ENCODE measurements around the gene HERPUD1. TPM values are rescaled to one million over a fixed set of nuclear protein-coding genes. Genes with fewer than 3 reads are reported as not detected.
A peak's percentile ranks its signal among the peaks of the same experiment; 100 is the strongest.

The HERPUD1 gene
- total and polyA plus RNA-seq, 12 donors = 26.4 to 570 (median 209) TPM

DNA sequence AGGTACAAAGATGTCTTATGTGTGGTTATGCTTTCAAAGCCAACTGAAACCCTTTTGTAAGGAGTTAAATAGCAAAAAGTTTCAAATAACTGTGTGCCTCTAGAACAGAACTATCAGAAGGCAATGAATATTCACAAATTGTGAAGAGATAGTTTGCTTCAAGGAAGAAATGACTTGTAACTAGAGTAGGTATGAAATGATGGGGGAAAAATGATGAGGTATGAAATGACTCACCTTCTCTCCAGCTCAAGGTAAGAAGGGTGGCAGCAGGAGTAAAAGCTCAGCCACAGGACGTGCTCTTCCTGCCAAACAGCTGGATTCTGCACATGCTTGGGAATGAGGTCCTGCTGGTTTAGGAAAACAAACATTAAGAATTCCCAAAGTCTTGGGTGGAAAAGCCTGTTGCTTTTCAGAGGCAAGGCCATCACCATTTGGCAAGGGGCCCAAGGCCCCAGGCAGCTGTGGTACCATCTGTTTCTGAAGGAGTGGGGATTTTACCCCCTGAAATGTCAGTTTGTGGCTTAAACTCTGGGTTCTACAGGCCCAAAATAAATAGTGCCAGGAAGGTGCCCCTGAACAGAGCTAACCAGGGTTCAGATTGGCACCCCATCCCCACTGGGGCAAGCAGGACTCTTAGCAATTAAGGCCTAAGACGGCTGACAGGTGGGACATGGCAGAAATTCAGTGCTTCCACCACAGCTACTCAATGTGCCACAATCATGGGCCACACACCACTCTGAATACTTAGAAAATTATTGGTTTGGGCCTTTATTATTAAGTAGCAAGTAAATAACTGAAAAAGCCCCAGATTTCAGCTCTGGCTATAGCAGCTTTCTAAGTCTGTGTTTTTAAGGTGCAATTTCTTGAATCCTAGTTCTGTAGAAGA is 13.3 kb downstream of the HERPUD1 start:
- Histone ChIP-seq H3K4me1 (replicated peaks in 1 of 2) (peaks cover 5 to 11% of the 10 kb centered on the region in 2 donors), H3K36me3 (replicated peaks in 1 of 2) (peaks cover 0 to 68% of the 10 kb centered on the region in 2 donors), H3K9me3 (replicated peaks in 1 of 3) (no peaks in the 10 kb centered on the region), H3K4me3 (no peak overlapping the region), H3K27ac (peak overlapping the region in 2 of 5 donors; percentile 20 to 42), H3K27me3 (no peaks in the 10 kb centered on the region)
- 46 to 58% (median 53%) methylated on average over 2 of the region's 2 CpGs for WGBS, 4 donors
- peak in 1 of 7 donors; percentile 29 for DNase-seq
- TF ChIP-seq POLR2A (IDR thresholded peaks at IDR 0.05) = no peak
- TF ChIP-seq, protein P1, sequence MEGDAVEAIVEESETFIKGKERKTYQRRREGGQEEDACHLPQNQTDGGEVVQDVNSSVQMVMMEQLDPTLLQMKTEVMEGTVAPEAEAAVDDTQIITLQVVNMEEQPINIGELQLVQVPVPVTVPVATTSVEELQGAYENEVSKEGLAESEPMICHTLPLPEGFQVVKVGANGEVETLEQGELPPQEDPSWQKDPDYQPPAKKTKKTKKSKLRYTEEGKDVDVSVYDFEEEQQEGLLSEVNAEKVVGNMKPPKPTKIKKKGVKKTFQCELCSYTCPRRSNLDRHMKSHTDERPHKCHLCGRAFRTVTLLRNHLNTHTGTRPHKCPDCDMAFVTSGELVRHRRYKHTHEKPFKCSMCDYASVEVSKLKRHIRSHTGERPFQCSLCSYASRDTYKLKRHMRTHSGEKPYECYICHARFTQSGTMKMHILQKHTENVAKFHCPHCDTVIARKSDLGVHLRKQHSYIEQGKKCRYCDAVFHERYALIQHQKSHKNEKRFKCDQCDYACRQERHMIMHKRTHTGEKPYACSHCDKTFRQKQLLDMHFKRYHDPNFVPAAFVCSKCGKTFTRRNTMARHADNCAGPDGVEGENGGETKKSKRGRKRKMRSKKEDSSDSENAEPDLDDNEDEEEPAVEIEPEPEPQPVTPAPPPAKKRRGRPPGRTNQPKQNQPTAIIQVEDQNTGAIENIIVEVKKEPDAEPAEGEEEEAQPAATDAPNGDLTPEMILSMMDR (IDR thresholded peaks at IDR 0.05) = no peak
- intact Hi-C loops (cut with DNase I) = no loop called here

DNA sequence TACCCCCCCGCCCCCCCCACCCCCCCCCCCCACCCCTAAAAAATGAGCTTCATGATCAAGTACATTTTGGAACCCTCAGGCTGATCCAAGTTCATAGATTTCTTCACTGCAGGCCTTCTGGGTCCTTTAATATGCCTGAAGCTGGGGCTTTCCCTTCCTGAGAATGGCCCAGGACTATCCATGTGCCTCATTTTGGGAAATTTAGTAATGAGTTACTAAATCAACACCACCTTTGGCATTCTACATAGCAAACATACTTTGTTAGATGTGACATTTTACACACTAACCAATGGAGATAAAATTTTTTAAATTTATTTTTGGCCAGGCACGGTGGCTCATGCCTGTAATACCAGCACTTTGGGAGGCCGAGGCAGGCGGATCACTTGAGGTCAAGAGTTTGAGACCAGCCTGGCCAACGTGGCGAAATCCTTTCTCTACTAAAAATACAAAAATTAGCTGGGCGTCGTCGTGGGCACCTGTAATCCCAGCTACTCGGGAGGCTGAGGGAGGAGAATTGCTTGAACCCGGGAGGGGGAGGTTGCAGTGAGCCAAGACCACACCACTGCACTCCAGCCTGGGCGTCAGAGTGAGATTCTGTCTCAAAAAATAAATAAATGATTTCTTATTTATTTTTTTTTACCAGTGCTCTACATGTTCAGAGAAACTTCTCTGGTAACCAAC is 14.0 kb downstream of the HERPUD1 start:
- DNase-seq = no peak
- Histone ChIP-seq H3K27ac (no peak overlapping the region), H3K9me3 (replicated peaks in 1 of 3) (no peaks in the 10 kb centered on the region), H3K4me3 (no peak overlapping the region), H3K27me3 (no peaks in the 10 kb centered on the region), H3K36me3 (replicated peaks in 1 of 2) (peaks cover 0 to 60% of the 10 kb centered on the region in 2 donors), H3K4me1 (replicated peaks in 1 of 2) (peaks cover 5 to 11% of the 10 kb centered on the region in 2 donors)
- TF ChIP-seq POLR2A (IDR thresholded peaks at IDR 0.05) = no peak
- TF ChIP-seq, protein P1 (IDR thresholded peaks at IDR 0.05) = no peak
- WGBS, 4 donors = 73 to 78% (median 75%) methylated on average over 12 of the region's 12 CpGs
- intact Hi-C loops (cut with DNase I) = no loop called here

DNA sequence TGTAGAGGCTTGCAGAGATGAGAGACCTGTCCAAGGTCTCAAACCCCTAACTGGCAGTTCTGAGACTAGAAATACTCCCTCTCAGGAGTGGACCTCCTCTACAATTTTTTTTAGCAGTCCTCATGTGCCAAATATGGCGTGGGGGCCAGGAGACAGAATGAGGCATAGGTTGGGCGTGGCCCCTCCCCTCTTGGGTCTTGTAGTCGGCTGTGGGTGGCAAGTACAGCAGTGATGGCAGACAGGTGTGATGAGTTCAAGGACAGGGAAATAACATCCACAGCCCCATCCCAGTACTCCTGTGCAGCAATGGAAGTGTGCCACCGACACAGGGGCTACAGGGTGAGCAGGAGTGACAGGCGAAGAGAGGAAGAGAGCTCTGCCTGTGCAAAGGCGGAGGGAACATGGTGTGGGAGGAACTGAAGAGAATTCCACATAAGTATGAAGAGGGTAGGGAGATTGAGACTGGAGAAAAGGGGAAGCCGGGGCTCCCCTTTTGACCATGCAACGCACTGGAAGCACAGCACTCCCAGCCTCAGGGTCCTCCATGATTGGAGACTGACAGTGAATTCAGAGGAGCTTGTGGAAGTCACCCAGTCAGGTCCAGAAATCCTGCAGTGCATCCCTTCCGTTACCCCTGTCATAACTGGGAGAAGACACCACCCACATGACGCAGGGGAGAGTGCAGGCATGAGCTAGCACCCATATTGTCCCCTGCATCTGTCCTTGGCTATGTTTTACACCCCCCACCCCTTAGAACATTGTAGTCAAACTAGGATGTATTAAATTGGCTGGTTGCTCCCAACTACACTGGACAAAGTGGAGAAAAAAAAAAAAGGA is 15.0 kb downstream of the HERPUD1 start:
- WGBS, 4 donors = 70 to 80% (median 78%) methylated on average over 10 of the region's 10 CpGs
- peaks cover 0 to 50% of the 10 kb centered on the region in 2 donors for H3K36me3 ChIP-seq (replicated peaks in 1 of 2)
- no peak overlapping the region for H3K4me3 ChIP-seq
- H3K4me1 ChIP-seq (replicated peaks in 1 of 2) = peaks cover 5 to 11% of the 10 kb centered on the region in 2 donors
- no peak overlapping the region for H3K27ac ChIP-seq
- no peak for DNase-seq
- intact Hi-C loops (cut with DNase I) = no loop called here
- H3K27me3 ChIP-seq = no peaks in the 10 kb centered on the region
- no peaks in the 10 kb centered on the region for H3K9me3 ChIP-seq (replicated peaks in 1 of 3)
- no peak for TF ChIP-seq POLR2A (IDR thresholded peaks at IDR 0.05)
- TF ChIP-seq, protein P1 (IDR thresholded peaks at IDR 0.05) = no peak

DNA sequence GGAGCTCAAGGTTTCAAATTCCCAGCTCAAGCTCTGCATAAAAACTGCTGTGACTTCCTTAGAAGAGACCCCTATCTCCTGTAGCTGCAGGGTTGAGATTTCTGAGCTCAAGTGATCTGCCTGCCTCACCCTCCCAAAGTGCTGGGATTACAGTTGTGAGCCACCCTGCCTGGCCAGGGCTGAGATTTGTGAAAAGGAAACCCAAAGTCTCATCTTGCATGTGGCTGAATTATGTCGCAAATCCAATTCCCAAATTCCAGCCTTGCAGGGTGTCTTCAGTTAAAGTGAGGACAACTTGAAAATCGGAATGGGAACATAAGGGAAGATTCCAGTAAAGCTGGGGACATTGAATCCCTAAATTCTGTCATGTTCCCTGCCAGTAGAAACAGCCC is 15.7 kb downstream of the HERPUD1 start:
- Histone ChIP-seq H3K9me3 (replicated peaks in 1 of 3) (no peaks in the 10 kb centered on the region), H3K4me1 (replicated peaks in 1 of 2) (peaks cover 5 to 11% of the 10 kb centered on the region in 2 donors), H3K4me3 (no peak overlapping the region), H3K27me3 (no peaks in the 10 kb centered on the region), H3K27ac (no peak overlapping the region), H3K36me3 (replicated peaks in 1 of 2) (peaks cover 0 to 44% of the 10 kb centered on the region in 2 donors)
- DNase-seq = no peak
- TF ChIP-seq, protein P1 (IDR thresholded peaks at IDR 0.05) = no peak
- no peak for TF ChIP-seq POLR2A (IDR thresholded peaks at IDR 0.05)
- intact Hi-C loops (cut with DNase I) = no loop called here
- 81 to 94% (median 88%) methylated on average over 2 of the region's 2 CpGs for WGBS, 4 donors

Data from adrenal gland (tissue), 12 donors.